ENCODE measurements around the gene CHRM2.

Gene CHRM2

DNA sequence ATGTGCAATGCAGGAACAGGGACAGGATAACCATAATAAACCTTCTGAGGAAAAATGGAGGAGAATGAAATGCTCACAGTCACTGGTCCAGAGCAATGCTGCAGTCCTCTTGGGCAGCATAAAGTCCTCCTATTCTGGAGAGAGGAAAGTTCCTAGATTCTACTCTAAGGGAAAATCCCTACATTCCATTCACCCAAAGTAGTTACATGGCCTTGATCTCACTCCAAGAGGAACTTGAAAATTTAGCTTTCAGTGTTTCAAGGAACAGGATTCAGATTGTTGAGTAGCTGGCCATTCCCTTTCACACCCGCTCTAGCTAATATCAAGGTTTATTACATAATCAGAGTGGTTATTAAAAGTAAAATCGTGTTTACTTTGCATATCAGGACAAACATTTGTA is 168.3 kb downstream of the CHRM2 start:
- DNase-seq, result no peak

GRCh38 chr7:137038706-137039105 is 170.3 kb downstream of the CHRM2 start:
- no peak for DNase-seq

DNA sequence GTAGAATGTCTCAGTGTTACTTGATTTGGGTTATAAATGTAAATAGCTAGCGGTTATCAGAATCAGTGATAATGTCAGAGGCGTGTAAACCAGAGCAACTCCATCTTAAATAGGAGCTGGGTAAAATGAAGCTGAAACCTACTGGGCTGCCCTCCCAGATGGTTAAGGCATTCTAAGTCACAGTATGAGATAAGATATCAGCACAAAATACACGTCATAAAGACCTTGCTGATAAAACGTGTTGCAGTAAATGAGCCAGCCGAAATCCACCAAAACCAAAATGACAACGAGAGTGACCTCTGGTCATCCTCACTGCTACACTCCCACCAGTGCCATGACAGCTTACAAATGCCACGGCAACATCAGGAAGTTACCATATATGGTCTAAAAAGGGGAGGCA is 172.3 kb downstream of the CHRM2 start:
- DNase-seq, result no peak

DNA sequence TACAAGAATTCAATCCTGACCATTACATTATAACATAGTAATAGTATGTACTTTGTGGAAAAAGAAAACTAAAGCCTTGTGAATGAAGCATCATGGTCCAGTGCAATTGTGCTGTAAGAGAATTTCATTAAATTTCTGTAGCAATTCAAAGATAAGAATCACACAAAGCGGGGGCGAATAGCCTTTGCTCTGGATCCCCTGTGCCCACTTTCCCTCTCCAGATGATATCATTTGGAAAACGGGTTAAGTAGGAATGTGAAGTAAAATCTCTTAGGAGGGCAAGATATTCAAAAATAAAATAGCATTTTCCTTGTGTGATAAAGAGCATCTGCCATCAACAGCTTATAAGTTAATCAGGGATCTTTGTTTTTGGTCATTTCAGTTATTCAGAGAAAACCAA is 177.1 kb downstream of the CHRM2 start:
- DNase-seq, result no peak

GRCh38 chr7:137069249-137069963 is 201.0 kb downstream of the CHRM2 start:
- no peak for DNase-seq
